HG03064 (cell line): ENCODE results near the gene RNASE4.
"Not testable (repeated sequence)": the region's sequence is repeated elsewhere in the genome, so short reads cannot be mapped to it uniquely, and the experiment has no call there.

ENCODE experiments used
- ATAC-seq: cut with Tn5 transposase; IDR thresholded peaks from one replicate; pipeline ENCODE4 v1.9.1; 2021; ENCODE audit warnings: low read depth; ENCODE audit not compliant: unreplicated experiment

The RNASE4 gene

GRCh38 chr14:20734430-20734806 lies 50.1 kb downstream of the RNASE4 start:
- no peak for ATAC-seq

GRCh38 chr14:20738292-20738691 lies 53.9 kb downstream of the RNASE4 start:
- ATAC-seq = not testable (repeated sequence)

- ATAC-seq = no peak
These were observed 57.8 kb downstream of the RNASE4 start for GRCh38 chr14:20742132-20742531.

GRCh38 chr14:20743556-20743955 lies 59.2 kb downstream of the RNASE4 start:
- no peak for ATAC-seq

GRCh38 chr14:20745571-20746358 lies 61.4 kb downstream of the RNASE4 start, which contains the start of gene EDDM3A:
Gene EDDM3A (plus strand): TSS chr14:20745887. CDS start chr14:20747581, 1,694 bp downstream.
- no peak for ATAC-seq

GRCh38 chr14:20746566-20746965 lies 62.2 kb downstream of the RNASE4 start:
- no peak for ATAC-seq

GRCh38 chr14:20748439-20748838 lies 64.1 kb downstream of the RNASE4 start:
- no peak for ATAC-seq

- ATAC-seq = no peak
These were observed 65.8 kb downstream of the RNASE4 start for GRCh38 chr14:20750194-20750593.
